Ovary (tissue), 3 donors: ENCODE results near the gene SLC46A1.

ENCODE experiments used
- CTCF ChIP-seq, 3 donors: fragments of 450-650 bp in 2 of 3; fragments of 200-600 bp in 1 of 3; IDR thresholded peaks; one replicate each; pipeline versions ENCODE4 v1.5.1 to v1.8.0; 2016 to 2022; ENCODE audit warnings: antibody characterized with exemption in 3 of 3, mild to moderate bottlenecking in 1 of 3
- EP300 ChIP-seq: sonication (generic); formaldehyde crosslinking; IDR thresholded peaks from one replicate; pipeline ENCODE4 v1.6.1; 2017; ENCODE audit warnings: antibody characterized with exemption
- POLR2A ChIP-seq: fragments of 450-650 bp; IDR thresholded peaks from one replicate; pipeline ENCODE4 v1.6.1; 2017; ENCODE audit warnings: antibody characterized with exemption, mild to moderate bottlenecking, moderate library complexity
- donor health status: DM: no; HTN: no; CAD: no.

- TF ChIP-seq CTCF (IDR thresholded peaks at IDR 0.05) (no peak), POLR2A (no peak), EP300 (no peak)
Observed at GRCh38 chr17:28398280-28398981, 7.6 kb downstream of the SLC46A1 start.
